Mucosa of descending colon (tissue), 3 donors: Measurements from ENCODE around the gene RAG1. TPM values are rescaled to one million over a fixed set of nuclear protein-coding genes. Genes with fewer than 3 reads are reported as not detected.

Experiments used
- ATAC-seq: fragments of 200-7000 bp; cut with Tn5 transposase; one replicate; pipeline ENCODE4 v1.9.1; 2020; ENCODE audit warnings: mild to moderate bottlenecking, moderate library complexity
- DNase-seq, 3 donors: peaks; one replicate each; pipeline ENCODE4 v3.0.0-alpha.2; 2020
- H3K36me3 ChIP-seq: fragments of 200-600 bp; one replicate; pipeline ENCODE4 v1.8.0; 2021; ENCODE audit warnings: low read depth, mild to moderate bottlenecking
- H3K4me1 ChIP-seq: fragments of 200-600 bp; one replicate; pipeline ENCODE4 v1.8.0; 2021; ENCODE audit warnings: low read depth, mild to moderate bottlenecking
- H3K4me3 ChIP-seq: fragments of 200-600 bp; one replicate; pipeline ENCODE4 v1.8.0; 2021; ENCODE audit warnings: mild to moderate bottlenecking
- H3K9me3 ChIP-seq: fragments of 200-600 bp; one replicate; pipeline ENCODE4 v1.8.0; 2021; ENCODE audit warnings: mild to moderate bottlenecking
- CTCF ChIP-seq: fragments of 200-600 bp; IDR thresholded peaks from one replicate; pipeline ENCODE4 v1.8.0; 2022; ENCODE audit warnings: antibody characterized with exemption, mild to moderate bottlenecking
- intact Hi-C, 2 donors: fragments of 100-400 bp; cut with DNase I in 1 of 2; cut with micrococcal nuclease in 1 of 2; formaldehyde crosslinking; loops; one replicate each; pipeline versions ENCODE4 v1.11.0 to v1.11.1; 2022; cut with DNase I, micrococcal nuclease
- total RNA-seq, 3 donors: library from RNA; stranded (reverse); fragmentation: NEBNext Ultra II Directional in 2 of 3; extraction: Animal tissue kit (Norgen Biotek cat#: 25700) in 2 of 3; gene quantifications; one replicate each; pipeline versions ENCODE4 v1.2.1 to v1.2.4, GENCODE V29; 2021 to 2023
- donor health status: DM: no; HTN: no; CAD: no; lungs with moderate emphysema.
- donor health status: DM: no; HTN: no; CAD: no.
- donor health status: DM: no; HTN: yes; CAD: no.

Gene RAG1
- total RNA-seq, 3 donors from 2014 or later, result 1.5 to 1.9 (median 1.9) TPM

DNA sequence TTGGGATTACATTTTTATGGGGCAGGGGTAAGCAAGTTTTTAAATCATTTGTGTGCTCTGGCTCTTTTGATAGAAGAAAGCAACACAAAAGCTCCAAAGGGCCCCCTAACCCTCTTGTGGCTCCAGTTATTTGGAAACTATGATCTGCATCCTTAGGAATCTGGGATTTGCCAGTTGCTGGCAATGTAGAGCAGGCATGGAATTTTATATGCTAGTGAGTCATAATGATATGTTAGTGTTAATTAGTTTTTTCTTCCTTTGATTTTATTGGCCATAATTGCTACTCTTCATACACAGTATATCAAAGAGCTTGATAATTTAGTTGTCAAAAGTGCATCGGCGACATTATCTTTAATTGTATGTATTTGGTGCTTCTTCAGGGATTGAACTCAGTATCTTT, 10.1 kb downstream of the RAG1 start:
- Histone ChIP-seq H3K36me3 (no peaks in the 10 kb centered on the region), H3K4me3 (no peak overlapping the region)
- DNase-seq, result no peak

DNA sequence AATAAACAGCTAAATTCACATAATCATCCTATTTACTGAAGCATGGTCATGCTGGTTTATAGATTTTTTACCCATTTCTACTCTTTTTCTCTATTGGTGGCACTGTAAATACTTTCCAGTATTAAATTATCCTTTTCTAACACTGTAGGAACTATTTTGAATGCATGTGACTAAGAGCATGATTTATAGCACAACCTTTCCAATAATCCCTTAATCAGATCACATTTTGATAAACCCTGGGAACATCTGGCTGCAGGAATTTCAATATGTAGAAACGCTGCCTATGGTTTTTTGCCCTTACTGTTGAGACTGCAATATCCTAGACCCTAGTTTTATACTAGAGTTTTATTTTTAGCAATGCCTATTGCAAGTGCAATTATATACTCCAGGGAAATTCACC, 10.7 kb downstream of the RAG1 start:
- Histone ChIP-seq H3K9me3 (no peaks in the 10 kb centered on the region), H3K4me3 (no peak overlapping the region), H3K4me1 (no peaks in the 10 kb centered on the region), H3K36me3 (no peaks in the 10 kb centered on the region)
- DNase-seq, result no peak
- no peak for ATAC-seq
- intact Hi-C loops, result no loop called here
- TF ChIP-seq CTCF, result no peak

More for the DNA sequence above, 10.1 kb downstream of the RAG1 start:
- no peak for TF ChIP-seq CTCF
- Histone ChIP-seq H3K9me3 (no peaks in the 10 kb centered on the region), H3K4me1 (no peaks in the 10 kb centered on the region)
- intact Hi-C loops, result no loop called here
- ATAC-seq, result no peak

DNA sequence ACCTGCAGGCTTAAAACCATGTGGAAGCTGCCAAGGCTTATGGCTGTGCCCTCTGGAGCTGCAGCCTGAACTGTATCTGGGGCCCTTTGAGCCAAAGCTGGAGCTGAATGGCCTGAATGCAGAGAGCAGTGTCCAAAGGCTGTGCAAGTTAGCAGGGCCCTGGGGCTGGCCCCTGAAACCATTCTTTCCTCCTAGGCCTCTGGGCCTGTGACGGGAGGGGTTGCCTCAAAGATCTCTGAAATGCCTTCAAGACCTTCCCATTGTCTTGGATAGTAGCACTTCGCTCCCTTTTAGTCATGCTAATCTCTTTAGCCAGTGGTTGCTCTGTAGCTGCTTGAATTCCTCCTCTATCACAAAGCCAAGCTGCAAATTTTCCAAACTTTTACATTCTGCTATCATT, 13.7 kb downstream of the RAG1 start:
- Histone ChIP-seq H3K36me3 (no peaks in the 10 kb centered on the region), H3K4me3 (no peak overlapping the region), H3K4me1 (no peaks in the 10 kb centered on the region), H3K9me3 (no peaks in the 10 kb centered on the region)
- ATAC-seq, result no peak
- intact Hi-C loops, result no loop called here
- no peak for TF ChIP-seq CTCF
- no peak for DNase-seq

- Histone ChIP-seq H3K9me3 (no peaks in the 10 kb centered on the region), H3K4me3 (no peak overlapping the region), H3K4me1 (no peaks in the 10 kb centered on the region), H3K36me3 (no peaks in the 10 kb centered on the region)
- DNase-seq (no peak), ATAC-seq (no peak)
- intact Hi-C loops, result no loop called here
- no peak for TF ChIP-seq CTCF
Measured at GRCh38 chr11:36583667-36584066, 15.9 kb downstream of the RAG1 start.

- Histone ChIP-seq H3K4me3 (no peak overlapping the region), H3K36me3 (no peaks in the 10 kb centered on the region), H3K9me3 (no peaks in the 10 kb centered on the region), H3K4me1 (no peaks in the 10 kb centered on the region)
- intact Hi-C loops, result no loop called here
- ATAC-seq (no peak), DNase-seq (no peak)
- TF ChIP-seq CTCF, result no peak
Measured at GRCh38 chr11:36586543-36586942, 18.7 kb downstream of the RAG1 start.

GRCh38 chr11:36588099-36588498, 20.3 kb downstream of the RAG1 start:
- no peak for DNase-seq
- no peaks in the 10 kb centered on the region for H3K9me3 ChIP-seq
- no peaks in the 10 kb centered on the region for H3K4me1 ChIP-seq
- H3K36me3 ChIP-seq, result no peaks in the 10 kb centered on the region
- no peak for TF ChIP-seq CTCF
- intact Hi-C loops, result no loop called here
- no peak overlapping the region for H3K4me3 ChIP-seq
- ATAC-seq, result no peak
